Measurements from ENCODE around the gene EPM2A.

EPM2A gene

DNA sequence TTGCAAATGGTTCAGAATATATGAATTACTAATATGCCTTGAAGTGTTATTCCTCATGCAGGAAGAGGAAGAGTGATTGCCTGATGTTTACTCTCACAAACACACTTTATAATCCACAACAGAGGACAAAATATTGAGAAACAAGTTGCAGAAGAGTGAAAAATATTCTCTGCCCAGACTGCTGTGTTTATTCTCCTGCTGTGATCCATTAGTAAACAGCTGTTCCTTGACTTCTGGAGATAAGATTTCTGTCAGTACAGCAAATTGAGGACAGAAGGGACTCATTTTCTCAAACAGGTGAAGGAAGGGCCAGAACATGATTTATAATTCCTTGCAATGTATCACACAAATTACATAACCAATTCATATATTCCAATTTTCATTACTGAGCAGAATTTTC is 148.0 kb downstream of the EPM2A start:
- no peak for DNase-seq

DNA sequence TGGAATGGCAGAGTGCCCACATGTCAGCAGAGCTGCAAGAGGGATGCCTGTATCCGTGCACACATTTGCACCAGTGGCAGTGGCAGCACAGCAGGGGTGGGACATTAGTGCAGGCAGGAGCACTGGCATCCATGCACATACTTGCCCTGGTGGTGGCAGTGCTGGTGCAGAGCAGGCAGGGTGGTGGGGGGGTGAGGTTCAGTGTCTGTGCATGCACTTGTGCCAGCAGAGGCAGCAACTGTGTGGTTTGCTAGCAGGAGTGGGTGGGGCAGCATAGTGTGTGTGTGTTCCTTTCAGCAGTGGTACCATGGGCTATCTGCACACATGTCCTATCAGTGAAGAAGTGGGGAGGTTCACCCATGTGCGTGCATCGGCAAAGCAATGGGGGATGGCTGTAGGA is 151.6 kb downstream of the EPM2A start:
- DNase-seq: no peak

Measured in activated CD4-positive, alpha-beta T cell treated with anti-CD3 and anti-CD28 coated beads, Interleukin-2, amount 50 U/mL, for 4 hours (primary cell).